Measurements from ENCODE around the gene EPDR1.
"Not testable (repeated sequence)": the region's sequence is repeated elsewhere in the genome, so short reads cannot be mapped to it uniquely, and the experiment has no call there.

Gene EPDR1

DNA sequence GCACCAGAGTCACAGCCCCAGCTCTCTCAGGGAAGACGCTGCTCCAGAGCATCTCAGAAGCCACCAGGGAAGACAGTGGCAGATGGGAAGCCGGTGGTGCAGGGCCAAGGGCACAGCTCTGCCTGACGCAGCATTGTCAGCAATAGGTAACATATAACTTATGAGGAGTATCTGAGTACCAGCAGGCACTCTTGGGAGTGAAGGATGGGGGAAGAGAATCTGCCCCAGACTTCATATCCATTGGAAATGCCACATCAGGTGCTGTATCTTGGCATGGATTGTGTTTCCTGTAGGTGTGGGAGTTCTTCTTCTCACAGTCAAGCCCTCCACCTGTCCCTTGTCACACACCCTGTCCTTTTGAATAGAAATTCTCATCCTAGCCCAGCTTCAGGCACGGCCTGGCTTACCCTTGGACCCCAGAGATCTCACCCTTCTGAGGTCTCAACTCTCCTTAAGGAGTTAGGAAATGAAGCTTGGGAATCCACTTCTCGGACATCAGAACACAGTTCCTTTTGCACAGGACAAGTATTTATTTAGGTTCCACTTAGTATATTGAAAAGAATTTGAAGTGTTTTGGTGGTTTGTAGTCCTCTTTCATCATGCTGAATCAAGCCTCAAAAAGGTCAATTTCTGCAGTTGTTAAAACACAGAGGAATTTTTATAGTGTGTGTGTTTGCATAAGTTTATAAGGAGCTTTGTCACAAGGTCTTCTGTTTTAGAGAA lies 9.9 kb downstream of the EPDR1 start:
- no peak for DNase-seq

DNA sequence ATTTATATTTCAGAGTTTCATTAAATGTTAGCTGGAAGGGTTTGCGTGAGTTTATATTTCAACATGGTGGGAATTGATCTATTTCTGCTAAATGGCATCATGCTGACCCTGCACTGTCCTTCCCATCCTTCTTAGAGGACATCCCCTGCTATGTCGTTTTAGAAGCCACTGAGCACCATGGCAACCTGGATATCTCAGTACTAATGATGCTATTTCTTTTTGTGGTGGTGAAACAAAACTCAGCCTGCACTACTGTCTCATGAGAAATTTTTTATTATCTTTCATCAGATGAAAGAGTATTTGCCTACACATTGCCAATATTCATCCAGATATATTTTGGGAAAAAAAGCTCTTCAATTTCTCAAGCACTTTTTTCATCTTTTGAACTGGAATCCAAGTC lies 12.1 kb downstream of the EPDR1 start:
- DNase-seq, result no peak

GRCh38 chr7:37933018-37933566 lies 12.7 kb downstream of the EPDR1 start:
- no peak for DNase-seq

DNA sequence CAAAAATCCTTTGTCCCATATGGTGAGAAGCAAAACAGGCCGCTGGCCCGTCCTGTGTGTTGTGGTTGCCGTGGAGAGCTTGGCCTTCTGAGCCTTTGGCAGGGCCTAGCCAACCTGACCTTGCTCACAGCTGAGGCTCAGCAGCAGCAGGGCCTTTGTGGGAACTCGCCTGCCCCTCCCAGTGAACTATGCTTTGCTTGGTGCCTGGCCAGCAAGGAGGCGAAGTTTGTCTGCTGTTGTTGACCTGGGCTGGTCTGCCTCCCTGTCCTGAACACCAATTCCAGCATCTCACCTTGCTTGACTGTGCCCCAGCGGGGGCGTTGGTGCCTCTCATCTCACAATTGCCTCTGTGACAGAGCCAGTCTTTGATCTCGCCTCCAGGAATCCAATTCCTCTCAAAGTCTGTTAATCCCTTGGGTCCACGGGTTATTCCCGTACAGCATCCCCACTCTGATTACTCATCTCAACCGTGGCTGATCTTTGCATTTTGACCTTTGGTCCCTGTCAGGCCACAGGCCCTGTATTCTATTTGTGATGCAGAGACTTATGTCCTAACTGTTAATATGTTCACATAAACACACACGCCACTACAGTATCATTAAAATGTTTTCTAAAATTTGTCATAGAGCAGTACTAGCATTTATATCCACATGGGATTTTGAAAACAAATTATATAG lies 22.6 kb downstream of the EPDR1 start:
- DNase-seq, result no peak

GRCh38 chr7:37943905-37944736 lies 23.7 kb downstream of the EPDR1 start:
- no peak for DNase-seq

GRCh38 chr7:37944737-37945054 lies 24.3 kb downstream of the EPDR1 start:
- no peak for DNase-seq

DNA sequence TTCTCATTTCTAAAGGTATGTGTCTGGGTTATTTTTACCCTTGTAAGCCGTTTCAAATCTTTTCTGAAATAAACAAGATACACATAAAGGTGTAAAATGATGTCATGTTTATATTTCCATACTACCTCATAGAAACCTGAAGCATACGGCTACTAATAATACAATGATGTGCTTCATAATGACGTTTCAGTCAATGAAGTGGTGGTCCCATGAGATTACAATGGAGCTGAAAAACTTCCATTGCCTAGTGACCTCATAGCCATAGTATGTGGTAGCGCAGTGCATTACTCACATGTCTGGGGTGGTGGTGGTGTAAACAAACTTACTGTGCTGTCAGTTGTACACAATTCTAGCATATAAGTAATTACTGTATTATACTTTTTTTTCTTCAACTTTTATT lies 24.9 kb downstream of the EPDR1 start:
- no peak for DNase-seq

GRCh38 chr7:37947138-37947940 lies 26.9 kb downstream of the EPDR1 start:
- DNase-seq, result no peak

DNA sequence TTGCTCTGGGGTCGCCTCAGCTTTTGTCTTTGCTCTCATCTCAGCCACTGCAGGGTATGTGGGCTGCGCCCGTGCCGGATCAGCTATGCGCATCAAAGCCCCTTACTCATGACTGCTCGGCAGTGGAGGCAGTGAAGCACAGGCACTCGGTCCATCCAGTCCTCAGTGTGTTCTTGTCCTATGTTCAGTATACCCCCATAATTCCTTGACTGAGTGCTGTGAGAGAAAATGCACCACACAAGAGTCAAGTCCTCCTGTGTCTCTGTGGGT lies 27.4 kb downstream of the EPDR1 start:
- no peak for DNase-seq

DNA sequence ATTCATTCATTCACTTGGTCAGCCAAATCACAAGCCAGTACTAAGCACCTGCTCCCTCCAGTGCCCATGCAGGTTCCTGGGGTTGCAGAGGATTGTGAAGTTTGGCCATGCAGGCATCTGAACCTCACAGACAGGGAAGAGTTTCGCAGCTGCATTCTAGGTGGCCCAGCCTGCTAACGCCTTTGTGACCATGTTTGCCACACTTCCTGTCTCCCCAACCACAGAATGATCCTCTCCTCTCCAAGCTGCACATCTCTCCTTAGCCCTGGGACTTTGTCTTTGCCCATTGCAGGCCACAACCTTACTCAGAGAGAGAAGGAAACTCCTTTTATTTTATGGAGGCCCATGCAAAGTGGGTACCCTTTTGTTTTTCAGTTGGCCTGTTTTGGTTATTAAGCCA lies 31.8 kb downstream of the EPDR1 start:
- DNase-seq, result no peak

GRCh38 chr7:37954217-37954616 lies 33.8 kb downstream of the EPDR1 start:
- not testable (repeated sequence) for DNase-seq

GRCh38 chr7:37956791-37957190 lies 36.4 kb downstream of the EPDR1 start:
- no peak for DNase-seq

DNA sequence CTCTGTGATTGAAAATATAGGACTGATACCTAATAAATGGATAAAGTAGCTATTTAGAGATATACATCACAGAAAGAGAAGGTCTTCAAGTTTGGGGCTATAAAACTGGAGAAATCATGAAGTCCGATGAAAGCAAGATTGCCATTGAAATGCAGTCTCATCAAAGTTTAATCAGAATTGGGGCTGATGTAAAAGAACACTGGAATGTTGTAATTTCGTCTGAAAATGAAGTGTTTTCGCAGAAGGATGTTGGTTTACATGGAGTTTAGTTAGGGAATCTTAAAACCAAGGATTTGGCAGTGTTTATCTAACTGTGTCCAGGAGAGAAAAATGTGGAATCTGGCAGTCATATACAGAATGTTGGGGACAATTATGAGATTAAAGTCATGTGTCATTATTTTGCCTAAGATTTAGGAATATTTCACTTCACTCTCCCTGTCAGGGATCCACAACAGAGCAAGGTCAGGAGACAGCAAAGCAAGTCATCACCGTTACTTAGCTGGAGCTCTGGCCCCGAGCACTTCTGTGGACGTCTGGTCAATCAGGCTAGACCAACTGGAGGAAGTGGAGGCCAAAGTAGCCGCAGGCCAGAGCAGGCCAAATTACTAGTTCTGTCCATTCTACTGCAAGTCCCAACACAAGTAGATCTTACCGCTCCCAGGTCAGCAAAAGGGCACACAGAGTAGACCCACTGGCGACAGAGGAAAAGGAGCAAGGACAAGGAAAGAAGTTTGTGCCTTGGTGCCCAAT lies 37.0 kb downstream of the EPDR1 start:
- DNase-seq, result no peak

GRCh38 chr7:37960483-37960882 lies 40.0 kb downstream of the EPDR1 start:
- DNase-seq, result no peak

DNA sequence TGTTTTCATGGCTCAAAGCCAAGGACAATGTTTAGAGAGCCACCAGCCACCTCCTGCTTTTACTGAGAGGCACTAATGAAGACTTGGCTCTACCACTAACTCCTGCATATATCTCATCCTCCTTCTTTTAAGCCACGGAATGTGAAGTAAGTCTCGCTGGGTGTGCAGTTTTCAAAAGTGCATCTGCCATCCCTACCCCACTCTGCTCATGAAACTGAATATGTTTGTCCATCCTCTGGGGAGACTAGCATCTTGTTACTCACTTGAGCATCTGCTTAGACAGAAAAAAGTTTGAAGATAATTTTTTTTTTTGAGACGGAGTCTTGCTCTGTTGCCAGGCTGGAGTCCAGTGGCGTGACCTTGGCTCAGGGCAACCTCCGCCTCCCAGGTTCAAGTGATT lies 40.8 kb downstream of the EPDR1 start:
- DNase-seq, result no peak

GRCh38 chr7:37964196-37964595 lies 43.8 kb downstream of the EPDR1 start:
- no peak for DNase-seq

GRCh38 chr7:37970211-37970610 lies 49.8 kb downstream of the EPDR1 start:
- no peak for DNase-seq

DNA sequence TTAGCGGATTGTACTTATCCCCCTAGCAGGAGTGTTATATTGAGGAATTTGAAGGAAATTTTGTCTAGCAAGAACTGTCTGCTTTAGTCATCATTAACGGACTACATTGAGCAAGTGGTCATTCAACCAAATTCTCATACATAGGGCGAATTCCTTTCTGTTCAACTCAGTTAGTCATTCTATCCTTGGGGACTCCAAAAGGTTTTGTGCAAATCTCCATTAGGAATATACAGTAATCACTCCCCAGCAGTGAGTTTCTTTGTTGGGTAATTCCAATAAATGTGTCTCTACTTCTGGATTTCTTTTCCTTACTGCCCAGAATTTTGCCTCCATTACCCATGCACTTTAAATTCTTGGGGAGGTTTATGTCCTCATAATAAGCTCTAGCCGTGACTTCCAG lies 51.1 kb downstream of the EPDR1 start:
- DNase-seq, result no peak

DNA sequence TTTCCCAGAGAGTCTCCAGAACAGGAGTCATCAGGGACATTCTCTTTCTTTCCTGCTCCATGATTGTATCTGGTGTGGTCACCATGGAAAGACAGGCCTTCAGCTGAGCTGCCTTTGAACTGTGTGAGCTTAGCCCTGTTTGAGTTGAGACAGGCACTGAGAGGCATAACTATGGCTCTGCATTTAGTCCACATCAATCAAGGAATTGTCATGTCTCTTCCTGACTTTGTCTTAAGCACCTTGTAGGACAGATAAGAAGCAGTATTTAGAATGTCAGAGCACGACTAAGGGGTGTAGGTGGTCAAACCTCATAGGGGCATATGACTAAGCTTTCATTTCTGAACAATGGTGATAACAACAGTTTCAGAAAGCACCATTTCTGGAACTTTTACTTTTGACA lies 53.5 kb downstream of the EPDR1 start:
- no peak for DNase-seq

DNA sequence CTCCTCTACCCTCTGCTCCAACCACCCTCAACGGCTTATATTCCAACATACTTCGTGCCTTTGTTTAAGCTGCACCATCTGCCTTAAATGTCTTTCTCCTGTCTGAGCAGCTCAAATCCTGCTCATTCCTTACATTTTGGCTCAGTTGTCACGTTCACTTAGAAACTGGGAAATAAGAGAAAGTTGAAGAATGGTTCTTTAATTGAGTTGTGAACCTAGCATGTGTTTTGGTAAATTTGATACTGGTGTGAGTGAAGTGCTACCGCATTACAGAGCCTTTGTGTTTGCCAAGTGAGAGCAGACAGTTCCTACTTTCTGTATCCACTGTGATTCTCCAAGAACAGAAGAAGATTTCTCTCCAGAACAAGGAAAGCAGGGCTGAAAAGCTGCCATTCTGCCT lies 54.3 kb downstream of the EPDR1 start:
- DNase-seq, result no peak

- no peak for DNase-seq
Measured at GRCh38 chr7:37977243-37977642, 56.8 kb downstream of the EPDR1 start.

- no peak for DNase-seq
Measured at GRCh38 chr7:37981664-37982063, 61.2 kb downstream of the EPDR1 start.

Measured in SHP77 (cell line).